ENCODE results near the gene ENC1. TPM values are rescaled to one million over a fixed set of nuclear protein-coding genes. Genes with fewer than 3 reads are reported as not detected.

Gene ENC1
- total RNA-seq, 3 donors from 2014 or later, result 14.6 to 23.3 (median 18.9) TPM

- ATAC-seq (no peak), DNase-seq (no peak)
- TF ChIP-seq CTCF (IDR thresholded peaks at IDR 0.05), result no peak
- no peak overlapping the region for H3K4me3 ChIP-seq
- H3K36me3 ChIP-seq (ENCODE audit: low read depth), result no peaks in the 10 kb centered on the region
- no peaks in the 10 kb centered on the region for H3K4me1 ChIP-seq (ENCODE audit: low read depth)
- H3K9me3 ChIP-seq, result no peaks in the 10 kb centered on the region
- intact Hi-C loops (cut with DNase I, micrococcal nuclease), result no loop called here
These were observed 29.3 kb upstream of the ENC1 start for GRCh38 chr5:74669821-74670220.

DNA sequence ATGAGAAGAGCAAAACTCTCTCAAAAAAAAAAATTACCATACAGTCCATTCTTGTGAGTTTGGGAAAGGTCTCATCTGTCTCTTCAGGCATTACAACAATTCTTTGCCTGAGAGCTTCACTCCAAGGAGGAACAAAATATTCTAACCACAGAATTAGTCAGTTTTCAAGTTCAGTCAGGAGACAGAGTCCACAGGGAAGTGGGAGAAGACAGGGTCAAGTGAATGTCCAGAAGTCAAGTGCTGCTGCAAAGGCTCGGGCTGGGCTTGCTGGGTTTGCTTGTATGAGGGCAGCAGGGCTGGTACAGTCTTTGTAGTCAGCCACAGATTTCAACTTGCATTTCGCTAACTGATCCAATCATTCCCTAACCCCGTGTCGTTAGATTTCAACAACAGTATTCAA, 26.9 kb upstream of the ENC1 start:
- intact Hi-C loops (cut with DNase I, micrococcal nuclease), result no loop called here
- TF ChIP-seq CTCF (IDR thresholded peaks at IDR 0.05), result no peak
- H3K4me1 ChIP-seq (ENCODE audit: low read depth), result no peaks in the 10 kb centered on the region
- DNase-seq, result no peak
- ATAC-seq, result no peak
- H3K36me3 ChIP-seq (ENCODE audit: low read depth), result no peaks in the 10 kb centered on the region
- no peak overlapping the region for H3K4me3 ChIP-seq
- H3K9me3 ChIP-seq, result no peaks in the 10 kb centered on the region

DNA sequence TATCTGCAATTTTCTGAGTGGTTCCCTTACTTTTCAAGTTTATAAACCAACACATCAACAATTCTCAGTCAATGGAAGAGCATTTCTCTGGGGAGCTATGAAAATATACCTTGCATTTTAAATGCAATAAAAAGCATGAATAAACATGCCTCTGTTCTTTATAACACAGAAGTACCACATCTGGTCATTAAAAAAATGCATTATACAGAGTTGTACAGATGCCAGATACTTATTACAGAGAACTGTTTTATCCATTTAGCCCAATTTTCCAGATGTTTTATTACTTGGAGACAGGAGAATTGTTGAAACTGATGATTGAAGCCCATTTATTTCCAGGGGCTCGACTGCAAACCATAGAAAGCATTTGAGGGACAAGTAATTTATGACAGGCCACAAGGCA, 25.3 kb upstream of the ENC1 start:
- DNase-seq (no peak), ATAC-seq (no peak)
- no peaks in the 10 kb centered on the region for H3K9me3 ChIP-seq
- no peaks in the 10 kb centered on the region for H3K4me1 ChIP-seq (ENCODE audit: low read depth)
- intact Hi-C loops (cut with DNase I, micrococcal nuclease), result no loop called here
- no peak for TF ChIP-seq CTCF (IDR thresholded peaks at IDR 0.05)
- no peaks in the 10 kb centered on the region for H3K36me3 ChIP-seq (ENCODE audit: low read depth)
- H3K4me3 ChIP-seq, result no peak overlapping the region

GRCh38 chr5:74665273-74665672, 24.7 kb upstream of the ENC1 start:
- no peak for TF ChIP-seq CTCF (IDR thresholded peaks at IDR 0.05)
- no peak for ATAC-seq

DNA sequence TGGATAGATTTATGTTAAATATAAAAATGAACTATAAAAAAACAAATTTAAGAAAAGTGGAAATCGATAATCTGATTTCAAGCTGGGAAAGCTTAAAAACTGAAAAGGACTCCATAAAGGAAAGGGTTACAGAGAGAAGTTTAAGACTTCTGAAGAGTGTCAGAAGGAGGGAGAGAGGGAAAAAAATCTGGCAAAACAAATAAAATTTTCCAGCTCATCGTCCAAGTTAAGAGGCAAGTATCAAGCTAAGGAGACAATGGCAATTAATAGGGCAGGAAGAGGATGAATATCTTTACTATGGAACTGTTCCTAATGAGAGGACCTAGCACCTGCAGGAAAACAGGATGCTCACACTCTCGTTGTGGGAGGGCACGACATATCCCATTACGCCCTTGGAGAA, 24.0 kb upstream of the ENC1 start:
- H3K36me3 ChIP-seq (ENCODE audit: low read depth), result no peaks in the 10 kb centered on the region
- H3K4me3 ChIP-seq, result no peak overlapping the region
- ATAC-seq (no peak), DNase-seq (no peak)
- no peaks in the 10 kb centered on the region for H3K4me1 ChIP-seq (ENCODE audit: low read depth)
- no peaks in the 10 kb centered on the region for H3K9me3 ChIP-seq
- intact Hi-C loops (cut with DNase I, micrococcal nuclease), result no loop called here
- TF ChIP-seq CTCF (IDR thresholded peaks at IDR 0.05), result no peak

More at GRCh38 chr5:74665273-74665672, 24.7 kb upstream of the ENC1 start:
- no peak for DNase-seq
- H3K4me3 ChIP-seq, result no peak overlapping the region
- H3K9me3 ChIP-seq, result no peaks in the 10 kb centered on the region
- intact Hi-C loops (cut with DNase I, micrococcal nuclease), result no loop called here
- H3K4me1 ChIP-seq (ENCODE audit: low read depth), result no peaks in the 10 kb centered on the region
- H3K36me3 ChIP-seq (ENCODE audit: low read depth), result no peaks in the 10 kb centered on the region

DNA sequence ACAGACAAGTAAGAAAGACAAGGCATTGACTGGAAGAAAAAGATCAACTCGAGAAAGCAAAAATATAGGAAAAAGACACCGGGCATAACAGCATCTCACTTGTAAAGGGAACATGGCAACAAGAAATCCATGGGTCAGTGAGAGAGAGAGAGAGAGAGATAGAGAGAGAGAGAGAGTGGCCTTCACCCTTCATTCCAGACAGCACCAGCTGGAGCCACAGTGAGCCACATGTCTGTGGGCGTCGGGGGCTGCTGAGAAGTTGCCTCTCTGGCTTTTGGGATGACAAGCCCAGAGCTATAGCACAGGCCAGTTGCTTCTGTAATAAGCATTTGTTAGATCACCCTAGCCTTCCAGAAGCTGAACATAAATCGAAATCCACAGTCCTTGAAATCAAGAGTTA, 20.3 kb upstream of the ENC1 start:
- Histone ChIP-seq H3K36me3 (ENCODE audit: low read depth) (no peaks in the 10 kb centered on the region), H3K9me3 (no peaks in the 10 kb centered on the region), H3K4me1 (ENCODE audit: low read depth) (no peaks in the 10 kb centered on the region), H3K4me3 (no peak overlapping the region)
- ATAC-seq (no peak), DNase-seq (no peak)
- TF ChIP-seq CTCF (IDR thresholded peaks at IDR 0.05), result no peak
- intact Hi-C loops (cut with DNase I, micrococcal nuclease), result no loop called here

All from mucosa of descending colon (tissue), 3 donors.